Activated CD4-positive, alpha-beta memory T cell treated with anti-CD3 and anti-CD28 coated beads, Interleukin-2, amount 10 ng/mL, durations not matched to agents 7 days and 5 days (primary cell): ENCODE results near the gene GRM1. TPM values are rescaled to one million over a fixed set of nuclear protein-coding genes. Genes with fewer than 3 reads are reported as not detected.

Experiments used
- CTCF ChIA-PET: fragments of 350-600 bp; sonication (Branson Sonifier 250); formaldehyde crosslinking; loops from one replicate; lab custom pipeline; 2021; ENCODE audit warnings: antibody characterized with exemption, inconsistent platforms; lab: Charles Lee
- POLR2A ChIA-PET: fragments of 350-600 bp; sonication (Branson Sonifier 250); formaldehyde crosslinking; loops from one replicate; lab custom pipeline; 2021; ENCODE audit warnings: antibody characterized with exemption; lab: Charles Lee
- DNase-seq: peaks from one replicate; pipeline ENCODE4 v3.0.0-alpha.2; 2020
- H3K27ac Mint-ChIP-seq: one replicate; pipeline ENCODE4 v1.8.0; 2021; ENCODE audit warnings: mild to moderate bottlenecking, mixed read lengths
- H3K27me3 Mint-ChIP-seq: one replicate; pipeline ENCODE4 v1.8.0; 2021; ENCODE audit warnings: mixed read lengths
- H3K36me3 Mint-ChIP-seq: one replicate; pipeline ENCODE4 v1.8.0; 2021; ENCODE audit warnings: low read depth, mixed read lengths
- H3K4me1 Mint-ChIP-seq: one replicate; pipeline ENCODE4 v1.8.0; 2021; ENCODE audit warnings: mixed read lengths
- H3K4me3 Mint-ChIP-seq: one replicate; pipeline ENCODE4 v1.8.0; 2021; ENCODE audit warnings: mild to moderate bottlenecking, mixed read lengths
- H3K9me3 Mint-ChIP-seq: one replicate; pipeline ENCODE4 v1.8.0; 2021; ENCODE audit warnings: mixed read lengths
- total RNA-seq, 2 experiments: library from RNA; stranded (reverse); gene quantifications; one replicate each; pipeline ENCODE4 v1.2.3, GENCODE V29; 2021

The GRM1 gene
- total RNA-seq, 2 experiments from 2014 or later = not detected

- H3K36me3 Mint-ChIP-seq = no peaks in the 10 kb centered on the region
- H3K27me3 Mint-ChIP-seq = no peaks in the 10 kb centered on the region
- H3K9me3 Mint-ChIP-seq = no peaks in the 10 kb centered on the region
- DNase-seq = no peak
- H3K4me3 Mint-ChIP-seq = no peak overlapping the region
- POLR2A ChIA-PET = no interaction called here
- CTCF ChIA-PET = no interaction called here
- H3K4me1 Mint-ChIP-seq = peaks cover 19% of the 10 kb centered on the region
- H3K27ac Mint-ChIP-seq = no peak overlapping the region
These were observed 332.5 kb downstream of the GRM1 start for GRCh38 chr6:146361128-146361924.

DNA sequence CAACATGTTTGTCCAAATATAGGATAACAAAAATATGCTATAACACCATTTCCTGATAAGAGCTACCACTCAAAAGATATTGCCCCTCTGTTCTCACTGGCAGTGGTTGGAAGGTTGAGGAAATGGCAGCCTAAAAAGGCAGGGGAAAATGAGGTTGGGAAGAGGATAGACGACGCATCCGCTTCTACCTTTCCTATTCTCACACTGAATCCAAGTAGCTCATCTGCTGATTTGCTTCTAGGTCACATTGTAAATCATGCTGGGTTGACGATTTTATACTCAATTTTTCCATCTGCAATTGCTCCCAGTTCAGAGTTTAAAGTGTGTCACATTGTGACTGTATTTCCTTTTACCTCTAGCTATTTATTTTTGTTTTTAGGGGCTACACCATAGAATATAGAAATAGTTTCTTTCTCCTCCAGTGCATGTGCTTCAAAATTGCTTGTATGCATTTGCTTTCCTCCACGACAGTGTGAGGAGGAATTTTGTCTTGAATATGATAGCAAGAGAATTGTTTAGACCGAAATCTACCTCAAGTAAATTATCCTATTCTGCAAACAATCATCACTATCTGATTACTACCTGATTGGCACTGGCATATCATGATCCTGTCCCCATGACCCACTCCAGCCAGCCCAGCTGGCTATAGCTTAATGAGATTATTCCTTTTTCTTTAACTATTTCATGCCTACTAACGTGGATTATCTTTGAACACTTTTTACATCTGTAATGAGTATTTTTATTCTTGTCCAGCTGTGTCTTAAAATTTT, 335.2 kb downstream of the GRM1 start:
- Mint-ChIP-seq H3K9me3 (no peaks in the 10 kb centered on the region), H3K27me3 (no peaks in the 10 kb centered on the region), H3K4me3 (no peak overlapping the region), H3K27ac (no peak overlapping the region), H3K36me3 (no peaks in the 10 kb centered on the region), H3K4me1 (peaks cover 2% of the 10 kb centered on the region)
- ChIA-PET POLR2A (no interaction called here), CTCF (no interaction called here)
- no peak for DNase-seq

DNA sequence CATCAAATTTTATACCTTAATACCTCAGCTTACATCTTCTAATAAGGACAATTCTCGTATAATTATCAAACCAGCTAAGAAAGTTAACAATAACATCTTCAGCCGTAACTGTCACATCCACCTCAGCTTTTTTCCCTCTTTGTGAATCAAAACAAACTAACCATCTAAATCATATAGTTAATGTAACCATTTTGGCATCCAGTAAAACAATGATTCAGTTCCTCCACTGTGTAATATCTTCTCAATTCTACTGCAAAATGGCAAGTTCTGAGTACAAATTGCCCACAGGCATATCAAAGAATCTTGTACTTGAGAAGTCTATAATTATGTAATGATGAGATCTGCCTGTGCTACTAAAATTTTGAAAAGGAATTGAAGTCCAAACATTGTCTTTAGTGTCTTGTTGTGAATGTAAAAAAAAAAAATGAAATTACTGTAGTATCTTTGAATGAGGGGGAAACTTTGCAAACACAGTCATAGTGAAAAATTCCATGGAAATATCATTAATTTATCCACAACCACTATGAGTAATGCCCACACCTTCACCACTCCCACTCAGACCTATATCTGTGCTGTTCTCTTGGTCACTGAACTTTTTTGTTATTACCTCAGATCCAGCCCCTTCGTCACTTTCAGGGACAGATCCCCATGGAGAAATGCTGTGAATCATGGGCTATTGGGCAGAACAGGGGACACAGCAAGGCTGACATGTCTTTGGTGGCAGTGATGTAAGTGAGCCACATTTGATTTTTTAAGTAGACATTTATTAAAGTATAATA, 336.1 kb downstream of the GRM1 start:
- ChIA-PET POLR2A (no interaction called here), CTCF (no interaction called here)
- Mint-ChIP-seq H3K4me3 (no peak overlapping the region), H3K27me3 (no peaks in the 10 kb centered on the region), H3K36me3 (no peaks in the 10 kb centered on the region), H3K4me1 (no peaks in the 10 kb centered on the region), H3K9me3 (no peaks in the 10 kb centered on the region), H3K27ac (no peak overlapping the region)
- DNase-seq = no peak

DNA sequence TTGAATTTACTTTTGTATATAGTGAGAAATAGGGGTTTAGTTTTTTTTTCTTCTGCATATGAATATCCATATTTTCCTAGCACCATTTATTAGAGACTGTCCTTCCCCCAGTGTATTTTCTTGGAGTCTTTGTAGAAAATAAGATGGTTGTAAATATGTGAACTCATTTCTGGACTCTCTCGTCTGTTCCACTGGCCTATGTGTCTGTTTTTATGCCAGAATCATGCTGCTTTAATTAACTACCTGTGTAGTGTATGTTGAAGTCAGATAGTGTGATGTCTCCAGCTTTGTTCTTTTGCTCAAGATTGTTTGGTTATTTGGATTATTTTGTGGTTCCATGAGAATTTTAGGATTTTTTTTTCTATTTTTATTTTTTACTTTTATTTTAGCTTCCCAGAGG, 338.2 kb downstream of the GRM1 start:
- POLR2A ChIA-PET = no interaction called here
- Mint-ChIP-seq H3K4me3 (no peak overlapping the region), H3K27me3 (no peaks in the 10 kb centered on the region), H3K4me1 (no peaks in the 10 kb centered on the region), H3K36me3 (no peaks in the 10 kb centered on the region), H3K27ac (no peak overlapping the region), H3K9me3 (no peaks in the 10 kb centered on the region)
- DNase-seq = no peak
- CTCF ChIA-PET = no interaction called here

DNA sequence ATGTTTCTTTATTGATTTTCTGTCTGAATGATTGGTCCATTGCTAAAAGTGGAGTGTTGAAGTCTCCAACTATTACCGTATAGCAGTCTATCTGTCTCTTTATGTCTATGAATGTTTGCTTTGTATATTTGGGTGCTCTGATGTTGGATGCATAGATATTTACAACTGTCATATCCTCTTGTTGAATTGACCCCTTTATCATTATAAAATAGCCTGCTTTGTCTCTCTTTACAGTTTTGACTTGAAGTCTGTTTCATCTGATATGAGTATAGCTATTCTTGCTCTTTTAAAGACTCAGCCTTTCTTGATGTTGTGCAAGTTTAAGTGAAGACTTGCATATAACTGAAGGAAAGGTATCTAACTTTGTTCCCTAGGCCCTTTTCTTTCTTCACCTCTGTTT, 341.0 kb downstream of the GRM1 start:
- Mint-ChIP-seq H3K9me3 (no peaks in the 10 kb centered on the region), H3K4me1 (no peaks in the 10 kb centered on the region), H3K27me3 (no peaks in the 10 kb centered on the region), H3K27ac (no peak overlapping the region), H3K36me3 (no peaks in the 10 kb centered on the region), H3K4me3 (no peak overlapping the region)
- ChIA-PET CTCF (no interaction called here), POLR2A (no interaction called here)
- no peak for DNase-seq

DNA sequence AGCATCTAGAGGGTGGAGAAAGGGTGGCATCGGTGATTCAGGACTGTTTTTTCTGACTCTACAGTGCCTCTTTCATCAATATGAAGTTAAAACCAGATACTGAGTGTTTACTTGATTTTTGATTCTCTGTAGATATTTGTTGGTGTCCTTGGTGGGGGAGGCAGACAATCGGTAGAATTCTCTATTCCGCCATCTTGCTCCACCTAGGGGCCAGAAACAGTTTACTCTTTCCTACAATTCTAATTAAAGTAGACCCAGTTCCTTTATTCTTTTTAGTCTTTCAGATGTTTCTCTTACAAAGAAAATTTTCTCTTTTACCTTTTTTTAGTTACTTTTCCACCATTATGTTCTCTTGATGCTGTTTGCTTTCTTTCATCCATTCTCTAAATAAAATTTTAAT, 352.6 kb downstream of the GRM1 start:
- CTCF ChIA-PET = no interaction called here
- H3K27ac Mint-ChIP-seq = no peak overlapping the region

GRCh38 chr6:146388736-146389364, 360.0 kb downstream of the GRM1 start:
- Mint-ChIP-seq H3K4me1 (no peaks in the 10 kb centered on the region), H3K4me3 (no peak overlapping the region), H3K9me3 (no peaks in the 10 kb centered on the region), H3K27ac (no peak overlapping the region), H3K27me3 (no peaks in the 10 kb centered on the region), H3K36me3 (no peaks in the 10 kb centered on the region)
- no peak for DNase-seq
- ChIA-PET CTCF (no interaction called here), POLR2A (no interaction called here)

More for the DNA sequence above, 352.6 kb downstream of the GRM1 start:
- H3K9me3 Mint-ChIP-seq = peaks cover 2% of the 10 kb centered on the region
- H3K36me3 Mint-ChIP-seq = no peaks in the 10 kb centered on the region
- POLR2A ChIA-PET = no interaction called here
- no peaks in the 10 kb centered on the region for H3K27me3 Mint-ChIP-seq
- DNase-seq = no peak
- H3K4me1 Mint-ChIP-seq = no peaks in the 10 kb centered on the region
- H3K4me3 Mint-ChIP-seq = no peak overlapping the region

DNA sequence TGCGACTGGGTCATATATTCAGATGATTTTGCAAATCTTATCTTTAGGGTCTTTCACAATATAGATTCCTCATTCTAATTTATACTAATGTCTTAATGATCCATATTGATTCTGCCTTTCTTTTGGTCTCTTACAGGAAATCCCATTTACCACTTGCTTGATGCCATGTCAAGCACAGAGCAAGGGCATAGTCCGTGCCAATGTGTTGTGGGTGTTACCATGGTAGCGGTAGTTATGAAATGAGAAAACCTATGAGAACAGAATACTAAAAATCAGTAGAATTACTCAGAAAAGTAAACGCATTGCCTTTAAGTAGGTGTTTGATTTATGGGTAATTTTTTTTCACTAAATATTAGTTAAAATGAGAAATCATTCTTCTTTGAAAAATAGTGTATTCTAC, 360.9 kb downstream of the GRM1 start:
- Mint-ChIP-seq H3K27ac (no peak overlapping the region), H3K4me1 (no peaks in the 10 kb centered on the region), H3K27me3 (no peaks in the 10 kb centered on the region), H3K9me3 (no peaks in the 10 kb centered on the region), H3K4me3 (no peak overlapping the region), H3K36me3 (no peaks in the 10 kb centered on the region)
- no peak for DNase-seq
- POLR2A ChIA-PET = no interaction called here
- CTCF ChIA-PET = no interaction called here

- no peaks in the 10 kb centered on the region for H3K27me3 Mint-ChIP-seq
- no peak overlapping the region for H3K27ac Mint-ChIP-seq
- no peaks in the 10 kb centered on the region for H3K4me1 Mint-ChIP-seq
- POLR2A ChIA-PET = no interaction called here
- CTCF ChIA-PET = no interaction called here
- no peaks in the 10 kb centered on the region for H3K36me3 Mint-ChIP-seq
- no peak overlapping the region for H3K4me3 Mint-ChIP-seq
- peaks cover 2% of the 10 kb centered on the region for H3K9me3 Mint-ChIP-seq
- no peak for DNase-seq
These were observed 368.8 kb downstream of the GRM1 start for GRCh38 chr6:146397638-146398037.

DNA sequence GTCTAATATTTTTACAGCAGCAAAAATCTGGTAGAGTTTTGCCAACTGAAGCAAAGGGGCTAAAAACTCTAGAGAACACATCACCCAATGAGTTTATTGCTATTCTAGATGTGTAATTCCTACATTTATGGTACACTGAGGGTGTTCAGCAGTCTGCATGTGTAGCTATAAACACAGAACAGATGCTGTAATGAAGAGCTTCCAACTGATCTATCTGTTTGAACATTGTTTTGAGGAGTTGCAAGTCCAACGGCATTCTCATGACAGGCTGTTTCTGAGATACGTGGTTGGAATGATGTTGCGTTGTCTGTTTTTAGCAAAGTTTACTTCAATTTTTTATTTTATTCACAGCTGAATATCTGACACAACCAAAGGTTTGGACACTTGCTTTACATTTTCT, 373.6 kb downstream of the GRM1 start:
- no peaks in the 10 kb centered on the region for H3K27me3 Mint-ChIP-seq
- no peaks in the 10 kb centered on the region for H3K4me1 Mint-ChIP-seq
- H3K9me3 Mint-ChIP-seq = peaks cover 3% of the 10 kb centered on the region
- H3K27ac Mint-ChIP-seq = no peak overlapping the region
- no peak overlapping the region for H3K4me3 Mint-ChIP-seq
- no peaks in the 10 kb centered on the region for H3K36me3 Mint-ChIP-seq
- no peak for DNase-seq
- ChIA-PET POLR2A (no interaction called here), CTCF (no interaction called here)

DNA sequence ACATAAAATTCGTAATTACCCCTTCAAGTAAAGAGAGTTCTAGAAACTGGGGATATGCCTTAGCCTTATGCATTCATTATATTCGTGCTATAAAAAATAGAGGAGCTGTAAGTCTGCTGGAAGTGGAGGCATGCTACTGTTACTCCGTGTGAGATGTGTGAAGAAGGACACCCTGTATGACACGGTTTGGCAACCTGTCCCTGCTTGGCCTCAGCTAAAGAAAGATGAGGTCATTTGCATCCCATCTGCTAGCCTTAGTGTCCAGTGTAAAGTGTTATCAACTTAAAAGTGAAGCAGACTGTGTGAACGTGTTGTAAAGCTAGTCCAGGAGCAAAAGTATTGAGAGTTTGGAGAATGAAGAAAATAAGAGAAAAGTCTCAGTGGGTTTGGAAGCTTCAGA, 379.7 kb downstream of the GRM1 start:
- ChIA-PET POLR2A (no interaction called here), CTCF (no interaction called here)
- Mint-ChIP-seq H3K4me1 (no peaks in the 10 kb centered on the region), H3K36me3 (no peaks in the 10 kb centered on the region), H3K4me3 (no peak overlapping the region), H3K9me3 (peaks cover 3% of the 10 kb centered on the region), H3K27me3 (no peaks in the 10 kb centered on the region), H3K27ac (no peak overlapping the region)
- no peak for DNase-seq

GRCh38 chr6:146410851-146411595, 382.2 kb downstream of the GRM1 start:
- Mint-ChIP-seq H3K27ac (no peak overlapping the region), H3K27me3 (no peaks in the 10 kb centered on the region), H3K4me3 (no peak overlapping the region), H3K4me1 (no peaks in the 10 kb centered on the region), H3K36me3 (no peaks in the 10 kb centered on the region), H3K9me3 (no peaks in the 10 kb centered on the region)
- ChIA-PET CTCF (no interaction called here), POLR2A (no interaction called here)
- DNase-seq = no peak
